Sigmoid colon (tissue), 7 donors: ENCODE measurements around the gene LY86. TPM values are rescaled to one million over a fixed set of nuclear protein-coding genes. Genes with fewer than 3 reads are reported as not detected.

Experiments
- DNase-seq: peaks from one replicate; pipeline ENCODE4 v3.0.0-alpha.2; 2019
- H3K27ac ChIP-seq, 4 donors: fragments of 200-600 bp; sonication (generic); one replicate each; pipeline ENCODE4 v1.5.1; 2016 to 2019; ENCODE audit warnings: mild to moderate bottlenecking in 1 of 4
- H3K27me3 ChIP-seq, 3 donors: fragments of 200-600 bp; sonication (generic); one replicate each; pipeline ENCODE4 v1.5.1; 2019; ENCODE audit warnings: mild to moderate bottlenecking in 1 of 3
- H3K36me3 ChIP-seq, 4 donors: fragments of 200-600 bp; sonication (generic); one replicate each; pipeline ENCODE4 v1.5.1; 2016 to 2019
- H3K4me1 ChIP-seq, 4 donors: fragments of 200-600 bp; sonication (generic); one replicate each; pipeline ENCODE4 v1.5.1; 2017 to 2019
- H3K4me3 ChIP-seq, 4 donors: fragments of 200-600 bp; sonication (generic); one replicate each; pipeline ENCODE4 v1.5.1; 2017 to 2019; ENCODE audit warnings: mild to moderate bottlenecking in 2 of 4, moderate library complexity in 1 of 4
- H3K9me3 ChIP-seq, 4 donors: fragments of 200-600 bp in 3 of 4; sonication (generic) in 3 of 4; one replicate each; pipeline versions ENCODE4 v1.5.1 to v1.6.1; 2013 to 2019
- EP300 ChIP-seq, 4 donors: sonication (generic); formaldehyde crosslinking; IDR thresholded peaks; one replicate each; pipeline ENCODE4 v1.6.1; 2017; ENCODE audit warnings: antibody characterized with exemption in 4 of 4
- POLR2A ChIP-seq, 2 donors: fragments of 450-650 bp; IDR thresholded peaks; one replicate each; pipeline ENCODE4 v1.6.1; 2016; ENCODE audit warnings: antibody characterized with exemption in 2 of 2, mild to moderate bottlenecking in 2 of 2, moderate library complexity in 2 of 2
- POLR2AphosphoS5 ChIP-seq, 4 donors: sonication (generic); formaldehyde crosslinking; IDR thresholded peaks; one replicate each; pipeline ENCODE4 v1.6.1; 2017; ENCODE audit warnings: antibody characterized with exemption in 4 of 4
- WGBS, 2 donors: extraction: QIAGEN DNeasy Blood & Tissue Kit; methylation state at CpG; one replicate each; pipeline ENCODE4 v1.1.7; 2013; 5-methylcytosine and 5-hydroxymethylcytosine counted together
- intact Hi-C: fragments of 100-400 bp; cut with DNase I; formaldehyde crosslinking; loops from one replicate; pipeline ENCODE4 v1.15.1; 2023
- polyA plus RNA-seq, 3 donors: library from polyadenylated mRNA; stranded (reverse); fragments of 200-250 nt; gene quantifications; one replicate each; pipeline ENCODE4 v1.2.3, GENCODE V29; 2013
- total RNA-seq, 4 donors: library from RNA; depleted of rRNA; stranded (reverse); fragments of >200 nt; gene quantifications; one replicate each; pipeline ENCODE4 v1.1.0, GENCODE V29; 2016
- TF ChIP-seq, protein P1 (sequence below), 4 experiments: fragments of 450-650 bp in 3 of 4; fragments of 200-600 bp in 1 of 4; IDR thresholded peaks; one replicate each; pipeline ENCODE4 v1.5.1; 2016 to 2019; ENCODE audit warnings: antibody characterized with exemption in 4 of 4, mild to moderate bottlenecking in 3 of 4, moderate library complexity in 2 of 4
- donor health status: healthy with polysubstance abuse.
- donor health status: Bipolar disorder and iron deficiency.
- donor health status: healthy.

The LY86 gene
- total and polyA plus RNA-seq, 7 donors, result 1.1 to 15.7 (median 5.9) TPM

DNA sequence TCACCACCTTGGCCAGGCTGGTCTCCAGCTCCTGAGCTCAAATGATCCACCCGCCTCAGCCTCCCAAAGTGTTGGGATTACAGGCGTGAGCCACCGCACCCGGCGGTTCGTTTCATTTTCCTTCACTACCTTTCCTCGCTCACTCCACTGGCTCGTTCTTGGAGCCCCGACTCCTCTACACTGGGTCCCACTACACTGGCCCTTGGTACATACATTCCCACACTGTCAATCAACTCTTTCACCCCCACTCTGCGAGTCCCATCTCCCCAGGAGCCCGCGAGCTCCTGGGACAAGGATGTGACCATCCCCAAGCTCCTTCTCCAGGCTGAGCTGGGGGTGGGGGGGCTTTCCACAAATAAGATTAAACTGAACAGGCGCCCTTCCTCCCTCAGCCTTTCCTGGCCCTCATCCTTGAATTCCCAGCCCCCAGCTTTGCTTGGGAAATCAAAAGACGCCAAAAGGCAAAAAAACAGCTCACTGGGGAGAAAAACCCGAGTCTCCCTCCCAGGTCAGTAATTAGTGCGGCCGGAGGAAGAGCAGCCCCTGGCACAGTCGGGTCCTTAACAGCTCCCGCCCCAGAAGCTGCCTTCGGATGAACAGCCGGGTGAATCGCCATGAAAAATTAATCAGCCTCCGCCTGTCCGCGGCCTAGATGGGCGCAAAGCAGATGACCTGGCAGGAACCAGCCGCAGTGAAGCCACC lies 42.8 kb upstream of the LY86 start:
- H3K27ac ChIP-seq, result no peak overlapping the region
- TF ChIP-seq, protein P1, sequence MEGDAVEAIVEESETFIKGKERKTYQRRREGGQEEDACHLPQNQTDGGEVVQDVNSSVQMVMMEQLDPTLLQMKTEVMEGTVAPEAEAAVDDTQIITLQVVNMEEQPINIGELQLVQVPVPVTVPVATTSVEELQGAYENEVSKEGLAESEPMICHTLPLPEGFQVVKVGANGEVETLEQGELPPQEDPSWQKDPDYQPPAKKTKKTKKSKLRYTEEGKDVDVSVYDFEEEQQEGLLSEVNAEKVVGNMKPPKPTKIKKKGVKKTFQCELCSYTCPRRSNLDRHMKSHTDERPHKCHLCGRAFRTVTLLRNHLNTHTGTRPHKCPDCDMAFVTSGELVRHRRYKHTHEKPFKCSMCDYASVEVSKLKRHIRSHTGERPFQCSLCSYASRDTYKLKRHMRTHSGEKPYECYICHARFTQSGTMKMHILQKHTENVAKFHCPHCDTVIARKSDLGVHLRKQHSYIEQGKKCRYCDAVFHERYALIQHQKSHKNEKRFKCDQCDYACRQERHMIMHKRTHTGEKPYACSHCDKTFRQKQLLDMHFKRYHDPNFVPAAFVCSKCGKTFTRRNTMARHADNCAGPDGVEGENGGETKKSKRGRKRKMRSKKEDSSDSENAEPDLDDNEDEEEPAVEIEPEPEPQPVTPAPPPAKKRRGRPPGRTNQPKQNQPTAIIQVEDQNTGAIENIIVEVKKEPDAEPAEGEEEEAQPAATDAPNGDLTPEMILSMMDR (IDR thresholded peaks at IDR 0.05), result no peak
- TF ChIP-seq POLR2A (IDR thresholded peaks at IDR 0.05), result no peak
- TF ChIP-seq EP300 (IDR thresholded peaks at IDR 0.05), result no peak
- TF ChIP-seq POLR2AphosphoS5 (IDR thresholded peaks at IDR 0.05), result no peak
- H3K4me1 ChIP-seq, result peaks cover 0 to 14% (median 13%) of the 10 kb centered on the region in 4 donors
- peaks cover 0 to 47% (median 12%) of the 10 kb centered on the region in 3 donors for H3K27me3 ChIP-seq
- H3K9me3 ChIP-seq, result peaks cover 0 to 3% (median 0%) of the 10 kb centered on the region in 4 donors
- 38 to 44% methylated on average over 27 of the region's 27 CpGs for WGBS, 2 donors
- no peaks in the 10 kb centered on the region for H3K36me3 ChIP-seq
- H3K4me3 ChIP-seq, result peak overlapping the region; percentile 18 to 50 (median 38)
- intact Hi-C loops, result loop anchor here (10.0 kb wide), 1 partner anchor 491 kb away; no protein-coding TSS in a partner anchor
- no peak for DNase-seq

DNA sequence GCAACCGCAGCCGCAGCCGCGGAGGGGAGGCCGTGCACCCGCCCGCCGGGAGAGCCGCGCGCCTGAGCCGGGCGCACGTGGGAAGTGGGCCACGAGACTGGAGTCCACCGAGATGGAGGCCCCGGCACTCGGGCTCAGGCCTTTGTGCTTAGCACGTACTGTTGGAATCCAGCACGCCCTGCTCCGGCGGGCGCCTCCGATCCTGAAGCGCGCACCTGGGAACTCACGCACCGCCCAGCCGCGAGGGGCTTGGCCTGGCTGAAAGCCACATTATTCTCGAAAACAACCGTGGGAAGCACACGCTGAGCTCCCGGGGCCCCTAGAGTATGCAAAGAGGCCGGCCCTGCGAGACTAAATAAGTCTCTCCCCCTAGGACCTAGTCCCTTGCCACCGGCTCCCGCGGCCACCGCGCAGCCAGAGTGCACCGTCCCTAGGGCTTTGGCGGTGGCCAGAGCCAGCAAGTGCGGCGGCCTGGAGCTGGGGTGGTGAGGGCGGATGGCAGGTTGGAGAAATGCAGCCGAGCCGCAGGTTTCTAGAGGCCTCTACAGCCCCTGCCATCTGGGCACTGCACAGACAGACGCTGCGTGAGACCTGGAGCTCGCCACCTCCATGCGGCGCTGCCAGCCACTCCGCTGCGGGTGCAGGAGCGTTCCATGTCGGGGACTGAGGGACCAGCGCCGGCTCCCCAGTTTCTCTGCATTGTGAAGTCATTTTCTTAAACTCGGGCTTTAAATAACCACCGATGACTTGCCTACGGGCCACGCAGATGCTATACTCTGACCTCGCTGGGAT lies 42.0 kb upstream of the LY86 start:
- Histone ChIP-seq H3K36me3 (no peaks in the 10 kb centered on the region), H3K27me3 (peaks cover 0 to 47% (median 12%) of the 10 kb centered on the region in 3 donors), H3K27ac (peak overlapping the region in 1 of 4 donors; percentile 21), H3K4me3 (peak overlapping the region; percentile 18 to 50 (median 38)), H3K4me1 (peaks cover 0 to 14% (median 13%) of the 10 kb centered on the region in 4 donors), H3K9me3 (peaks cover 0 to 3% (median 0%) of the 10 kb centered on the region in 4 donors)
- no peak for DNase-seq
- 1% methylated on average over 64 of the region's 64 CpGs for WGBS, 2 donors
- TF ChIP-seq POLR2AphosphoS5 (IDR thresholded peaks at IDR 0.05) (no peak), POLR2A (IDR thresholded peaks at IDR 0.05) (no peak), EP300 (IDR thresholded peaks at IDR 0.05) (no peak)
- TF ChIP-seq, protein P1 (IDR thresholded peaks at IDR 0.05), result no peak
- intact Hi-C loops, result loop anchor here (1.0 to 10.0 kb wide), 2 partner anchors 492 to 1403 kb away; no protein-coding TSS in a partner anchor

DNA sequence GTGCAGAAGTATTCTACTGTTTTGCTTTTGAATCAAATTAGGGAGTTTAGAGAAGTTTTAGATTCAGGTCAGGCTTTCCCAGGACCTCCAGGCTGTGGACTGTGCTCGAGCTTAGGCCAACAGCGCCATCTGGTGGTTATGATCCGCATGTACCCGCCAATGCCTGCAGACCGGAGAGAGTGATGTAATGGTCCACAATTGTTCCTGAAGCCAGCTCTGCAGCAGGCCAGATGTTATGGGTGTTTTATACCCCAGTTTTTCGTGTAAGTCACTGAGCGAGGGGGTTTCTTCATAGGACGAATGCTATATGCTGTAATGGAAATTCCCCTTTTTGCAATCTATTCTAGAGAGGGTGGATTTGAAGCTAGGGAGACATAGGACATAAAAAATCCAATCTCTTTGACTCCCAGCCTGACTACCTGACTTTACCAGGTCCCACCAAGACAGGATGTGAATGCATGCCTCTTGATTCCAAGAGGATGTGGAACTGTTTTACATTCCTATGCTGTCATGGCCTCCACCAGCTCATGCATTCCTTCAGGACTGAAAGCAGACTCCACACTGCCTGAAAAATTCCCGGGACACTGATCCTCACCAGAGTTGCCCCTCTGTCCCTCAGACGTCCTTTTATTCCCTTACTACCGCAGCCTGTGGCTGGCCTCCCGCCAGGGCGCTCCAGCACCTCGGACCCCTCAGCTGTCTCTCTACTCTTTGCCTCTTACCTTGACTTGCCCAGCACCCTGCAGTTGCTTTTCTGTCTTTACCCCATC lies 41.2 kb upstream of the LY86 start:
- 24 to 26% methylated on average over 14 of the region's 14 CpGs for WGBS, 2 donors

More for the DNA sequence above, 41.2 kb upstream of the LY86 start:
- Histone ChIP-seq H3K27me3 (peaks cover 0 to 46% (median 12%) of the 10 kb centered on the region in 3 donors), H3K4me1 (peaks cover 0 to 14% (median 13%) of the 10 kb centered on the region in 4 donors), H3K4me3 (peak overlapping the region; percentile 18 to 50 (median 38)), H3K36me3 (no peaks in the 10 kb centered on the region), H3K27ac (peak overlapping the region in 1 of 4 donors; percentile 21), H3K9me3 (peaks cover 0 to 3% (median 0%) of the 10 kb centered on the region in 4 donors)
- TF ChIP-seq POLR2A (IDR thresholded peaks at IDR 0.05) (no peak), EP300 (IDR thresholded peaks at IDR 0.05) (no peak), POLR2AphosphoS5 (IDR thresholded peaks at IDR 0.05) (no peak)
- TF ChIP-seq, protein P1 (IDR thresholded peaks at IDR 0.05), result peak; percentile 40 to 90 (median 85)
- peak; percentile 93 for DNase-seq
- intact Hi-C loops, result loop anchor here (1.0 to 10.0 kb wide), 2 partner anchors 492 to 1404 kb away; no protein-coding TSS in a partner anchor
